KMS-11 (cell line): Measurements from ENCODE around the gene LPCAT4.
"Not testable (repeated sequence)": the region's sequence is repeated elsewhere in the genome, so short reads cannot be mapped to it uniquely, and the experiment has no call there.

Source experiments
- H2AFZ ChIP-seq: fragments of 200-600 bp; sonication (generic); 2 replicates; pipeline ENCODE4 v1.6.1; 2016; ENCODE audit warnings: antibody characterized with exemption, mixed run types, low read depth
- H3K27ac ChIP-seq: fragments of 200-600 bp; sonication (generic); 2 replicates; pipeline ENCODE4 v1.6.1; 2016; ENCODE audit warnings: mild to moderate bottlenecking, mixed run types
- H3K27me3 ChIP-seq: fragments of 200-600 bp; sonication (generic); 2 replicates; pipeline ENCODE4 v1.6.1; 2017; ENCODE audit warnings: mild to moderate bottlenecking, low read depth, mixed run types, moderate library complexity; ENCODE audit not compliant: insufficient read depth
- H3K36me3 ChIP-seq: fragments of 200-600 bp; sonication (generic); 2 replicates; pipeline ENCODE4 v1.6.1; 2017; ENCODE audit warnings: mild to moderate bottlenecking, mixed run types; ENCODE audit not compliant: insufficient read depth
- H3K4me1 ChIP-seq: fragments of 200-600 bp; sonication (generic); 2 replicates; pipeline ENCODE4 v1.6.1; 2016; ENCODE audit warnings: mild to moderate bottlenecking, low read depth, mixed run types; ENCODE audit not compliant: poor library complexity, severe bottlenecking
- H3K4me2 ChIP-seq: fragments of 200-600 bp; sonication (generic); 2 replicates; pipeline ENCODE4 v1.7.0; 2016; ENCODE audit warnings: mild to moderate bottlenecking, mixed run types
- H3K4me3 ChIP-seq: fragments of 200-600 bp; sonication (generic); IDR thresholded peaks from 2 replicates; pipeline ENCODE4 v1.6.1; 2017; ENCODE audit warnings: low read depth, low read length, mixed read lengths; ENCODE audit not compliant: insufficient read depth
- H3K79me2 ChIP-seq: fragments of 200-600 bp; sonication (generic); 2 replicates; pipeline ENCODE4 v1.6.1; 2016; ENCODE audit warnings: low read depth, mixed run types; ENCODE audit not compliant: insufficient read depth
- H3K9ac ChIP-seq: fragments of 200-600 bp; sonication (generic); 2 replicates; pipeline ENCODE4 v1.6.1; 2016; ENCODE audit warnings: mild to moderate bottlenecking, mixed run types
- H4K20me1 ChIP-seq: fragments of 200-600 bp; sonication (generic); 2 replicates; pipeline ENCODE4 v1.6.1; 2016; ENCODE audit warnings: mild to moderate bottlenecking, mixed run types; ENCODE audit not compliant: insufficient read depth
- TF ChIP-seq, protein P1 (sequence below): fragments of 200-600 bp; sonication (generic); conservative IDR thresholded peaks from 2 replicates; pipeline ENCODE4 v1.6.1; 2017; ENCODE audit warnings: low read depth, mild to moderate bottlenecking, antibody characterized with exemption, low read length, moderate library complexity, mixed read lengths

Gene LPCAT4

DNA sequence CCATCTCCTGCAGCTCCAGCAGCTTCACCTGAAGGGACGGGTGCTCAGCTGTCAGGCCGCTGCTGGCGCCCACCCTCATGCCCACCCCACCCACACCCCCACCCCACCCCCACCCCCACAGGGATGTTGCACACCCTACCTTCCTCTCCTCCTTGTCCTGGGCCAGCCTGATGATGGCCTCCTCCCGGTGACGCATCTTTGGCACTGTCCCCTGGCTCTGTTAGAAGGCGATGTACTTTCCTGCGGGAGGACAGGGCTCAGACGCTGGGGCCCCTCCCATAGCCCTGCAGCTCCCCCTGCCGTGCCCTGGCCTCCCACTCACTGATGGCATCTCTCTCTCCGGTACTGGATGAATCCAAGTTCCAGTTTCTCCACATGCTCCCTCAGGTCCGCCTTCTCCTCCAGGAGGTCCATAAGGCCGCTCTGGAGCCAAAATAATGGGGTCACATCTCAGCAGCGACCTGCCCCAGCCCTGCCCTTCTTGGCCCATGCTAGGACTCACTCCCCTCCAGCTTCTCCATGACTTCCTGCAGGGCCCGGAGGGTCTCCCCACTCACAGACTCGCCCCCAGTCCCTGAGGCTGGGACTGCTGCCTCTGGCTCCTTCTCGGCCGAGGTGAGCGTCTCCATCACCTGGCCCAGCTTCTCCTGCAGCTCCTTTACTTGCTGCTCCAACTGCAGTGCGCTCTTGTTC lies 15.0 kb upstream of the LPCAT4 start:
- not testable (repeated sequence) for H3K4me3 ChIP-seq, H3K27ac ChIP-seq, H3K4me2 ChIP-seq, H2AFZ ChIP-seq, H3K36me3 ChIP-seq, H3K4me1 ChIP-seq, H3K27me3 ChIP-seq, H4K20me1 ChIP-seq, H3K79me2 ChIP-seq, H3K9ac ChIP-seq

DNA sequence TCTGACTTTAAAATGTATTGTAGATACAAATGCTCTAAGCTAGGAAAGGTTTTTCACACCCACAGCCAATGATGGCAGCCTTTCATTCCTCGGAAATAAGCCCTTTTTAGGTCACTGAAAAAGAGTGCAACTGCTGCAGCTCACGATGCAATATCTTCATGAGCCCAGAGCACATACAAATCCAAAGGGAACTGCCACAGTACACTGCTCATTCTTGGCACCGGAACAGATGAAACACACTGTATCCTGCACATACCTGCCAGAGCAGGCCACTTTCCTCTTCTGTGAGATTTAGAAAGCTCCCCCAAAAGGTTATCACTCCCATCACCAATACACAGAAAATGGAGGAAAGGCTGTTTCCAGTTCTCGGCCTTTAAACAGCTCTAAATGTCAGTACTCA lies 13.5 kb upstream of the LPCAT4 start:
- H3K79me2 ChIP-seq, H4K20me1 ChIP-seq, H2AFZ ChIP-seq, H3K9ac ChIP-seq, H3K27me3 ChIP-seq, H3K36me3 ChIP-seq, H3K27ac ChIP-seq, H3K4me2 ChIP-seq, H3K4me1 ChIP-seq, H3K4me3 ChIP-seq: not testable (repeated sequence)

DNA sequence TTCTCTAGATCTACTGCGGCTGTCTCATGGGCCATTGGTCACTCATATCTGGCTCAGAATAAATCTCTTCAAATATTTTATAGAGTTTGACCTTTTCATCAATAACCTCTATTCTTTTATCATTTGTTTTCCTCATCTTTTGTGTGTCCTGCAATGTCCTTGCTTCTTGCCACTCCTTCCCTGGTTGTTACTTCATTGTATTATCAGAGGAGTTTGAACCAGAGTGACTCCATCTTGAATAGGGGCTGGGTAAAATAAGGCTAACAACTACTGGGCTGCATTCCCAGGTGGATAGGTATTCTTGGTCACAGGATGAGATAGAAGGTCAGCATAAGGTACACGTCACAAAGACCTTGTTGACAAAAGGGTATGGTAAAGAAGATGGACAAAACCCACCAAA lies 9.9 kb upstream of the LPCAT4 start:
- no peaks in the 10 kb centered on the region for H3K4me1 ChIP-seq
- H4K20me1 ChIP-seq: no peaks in the 10 kb centered on the region
- no peak overlapping the region for H2AFZ ChIP-seq
- no peaks in the 10 kb centered on the region for H3K79me2 ChIP-seq
- H3K27me3 ChIP-seq: no peaks in the 10 kb centered on the region
- no peak overlapping the region for H3K4me3 ChIP-seq
- H3K9ac ChIP-seq: no peak overlapping the region
- H3K36me3 ChIP-seq: no peaks in the 10 kb centered on the region
- H3K27ac ChIP-seq: no peak overlapping the region
- no peak overlapping the region for H3K4me2 ChIP-seq
- TF ChIP-seq, protein P1, sequence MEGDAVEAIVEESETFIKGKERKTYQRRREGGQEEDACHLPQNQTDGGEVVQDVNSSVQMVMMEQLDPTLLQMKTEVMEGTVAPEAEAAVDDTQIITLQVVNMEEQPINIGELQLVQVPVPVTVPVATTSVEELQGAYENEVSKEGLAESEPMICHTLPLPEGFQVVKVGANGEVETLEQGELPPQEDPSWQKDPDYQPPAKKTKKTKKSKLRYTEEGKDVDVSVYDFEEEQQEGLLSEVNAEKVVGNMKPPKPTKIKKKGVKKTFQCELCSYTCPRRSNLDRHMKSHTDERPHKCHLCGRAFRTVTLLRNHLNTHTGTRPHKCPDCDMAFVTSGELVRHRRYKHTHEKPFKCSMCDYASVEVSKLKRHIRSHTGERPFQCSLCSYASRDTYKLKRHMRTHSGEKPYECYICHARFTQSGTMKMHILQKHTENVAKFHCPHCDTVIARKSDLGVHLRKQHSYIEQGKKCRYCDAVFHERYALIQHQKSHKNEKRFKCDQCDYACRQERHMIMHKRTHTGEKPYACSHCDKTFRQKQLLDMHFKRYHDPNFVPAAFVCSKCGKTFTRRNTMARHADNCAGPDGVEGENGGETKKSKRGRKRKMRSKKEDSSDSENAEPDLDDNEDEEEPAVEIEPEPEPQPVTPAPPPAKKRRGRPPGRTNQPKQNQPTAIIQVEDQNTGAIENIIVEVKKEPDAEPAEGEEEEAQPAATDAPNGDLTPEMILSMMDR: no peak

- H3K79me2 ChIP-seq, H3K36me3 ChIP-seq, H3K9ac ChIP-seq, H4K20me1 ChIP-seq, H3K4me2 ChIP-seq, H3K4me3 ChIP-seq, H3K4me1 ChIP-seq, H3K27me3 ChIP-seq, H3K27ac ChIP-seq, H2AFZ ChIP-seq: not testable (repeated sequence)
These were observed 8.5 kb upstream of the LPCAT4 start for GRCh38 chr15:34375541-34375940.

GRCh38 chr15:34374816-34375215 lies 7.8 kb upstream of the LPCAT4 start:
- no peak overlapping the region for H3K4me2 ChIP-seq
- H3K4me3 ChIP-seq: no peak overlapping the region
- H4K20me1 ChIP-seq: no peaks in the 10 kb centered on the region
- no peak overlapping the region for H2AFZ ChIP-seq
- no peaks in the 10 kb centered on the region for H3K4me1 ChIP-seq
- no peak overlapping the region for H3K9ac ChIP-seq
- no peaks in the 10 kb centered on the region for H3K36me3 ChIP-seq
- H3K27ac ChIP-seq: no peak overlapping the region
- H3K27me3 ChIP-seq: no peaks in the 10 kb centered on the region
- H3K79me2 ChIP-seq: no peaks in the 10 kb centered on the region
- TF ChIP-seq, protein P1: no peak

- no peaks in the 10 kb centered on the region for H3K4me1 ChIP-seq
- TF ChIP-seq, protein P1: no peak
- H4K20me1 ChIP-seq: no peaks in the 10 kb centered on the region
- H3K4me3 ChIP-seq: no peak overlapping the region
- H3K79me2 ChIP-seq: no peaks in the 10 kb centered on the region
- no peak overlapping the region for H2AFZ ChIP-seq
- no peaks in the 10 kb centered on the region for H3K27me3 ChIP-seq
- H3K9ac ChIP-seq: no peak overlapping the region
- H3K4me2 ChIP-seq: no peak overlapping the region
- no peaks in the 10 kb centered on the region for H3K36me3 ChIP-seq
- H3K27ac ChIP-seq: no peak overlapping the region
These were observed 7.0 kb upstream of the LPCAT4 start for GRCh38 chr15:34373951-34374350.
